A549 (cell line): ENCODE measurements around the gene NPTX2. TPM values are rescaled to one million over a fixed set of nuclear protein-coding genes. Genes with fewer than 3 reads are reported as not detected.

Experiments used
- ATAC-seq, 2 experiments: fragments of 200-7000 bp in 1 of 2; fragments of >200 bp in 1 of 2; cut with Nextera tagmentation in 1 of 2; cut with Tn5 transposase in 1 of 2; 3 replicates each; pipeline versions ENCODE4 v1.8.0 to v1.9.1; 2018 to 2020; ENCODE audit warnings: mild to moderate bottlenecking in 1 of 2, moderate library complexity in 1 of 2
- CTCF ChIA-PET: fragments of 300-600 bp; sonication (Branson Sonifier 250); formaldehyde crosslinking; extraction: SDS; loops from one replicate; lab custom pipeline; 2021; ENCODE audit warnings: antibody characterized with exemption, inconsistent platforms; lab: Yijun Ruan, JAX
- POLR2A ChIA-PET: fragments of 350-600 bp; formaldehyde crosslinking; extraction: SDS; loops from one replicate; lab custom pipeline; 2021; ENCODE audit warnings: antibody characterized with exemption, inconsistent platforms; lab: Yijun Ruan, JAX
- DNase-seq, 2 experiments: peaks; one replicate each; pipeline versions ENCODE4 v3.0.0 to v3.0.0-alpha.2; 2011 to 2016; ENCODE audit warnings: low read depth in 1 of 2, low spot score in 1 of 2
- FAIRE-seq: peaks from 2 replicates; lab custom pipeline; 2011; peaks lifted over from hg19 to GRCh38; lab: Jason Lieb, UNC
- H3K27ac ChIP-seq, 2 experiments: fragments of >200 bp; sonication (Bioruptor Twin); formaldehyde crosslinking; 3 replicates each; pipeline ENCODE4 v1.5.1; 2016 to 2017
- H3K4me1 ChIP-seq: fragments of >200 bp; sonication (Bioruptor Twin); formaldehyde crosslinking; 3 replicates; pipeline ENCODE4 v1.6.1; 2016
- H3K4me2 ChIP-seq: fragments of >200 bp; sonication (Bioruptor Twin); formaldehyde crosslinking; 3 replicates; pipeline ENCODE4 v1.6.1; 2016
- H3K4me3 ChIP-seq: fragments of >200 bp; sonication (Bioruptor Twin); formaldehyde crosslinking; 3 replicates; pipeline ENCODE4 v1.5.1; 2016
- H3K9me3 ChIP-seq: fragments of >200 bp; sonication (Bioruptor Twin); formaldehyde crosslinking; 3 replicates; pipeline ENCODE4 v1.6.1; 2016
- BHLHE40 ChIP-seq: IDR thresholded peaks from 2 replicates; pipeline ENCODE4 v1.6.1; 2012; ENCODE audit warnings: low read depth, low read length, inconsistent platforms
- CBX2 ChIP-seq: fragments of 200-600 bp; sonication (generic); IDR thresholded peaks from 2 replicates; pipeline ENCODE4 v1.6.1; 2016; ENCODE audit warnings: low read depth, mild to moderate bottlenecking, borderline replicate concordance
- CBX8 ChIP-seq: fragments of 200-600 bp; sonication (generic); IDR thresholded peaks from 2 replicates; pipeline ENCODE4 v1.6.1; 2016
- EP300 ChIP-seq, 2 experiments: fragments of >200 bp; sonication (Bioruptor Twin); formaldehyde crosslinking; IDR thresholded peaks; 2 replicates in 1 of 2; 3 replicates in 1 of 2; pipeline ENCODE4 v1.6.1; 2016 to 2017
- ESRRA ChIP-seq: fragments of 150-350 bp; IDR thresholded peaks from 2 replicates; pipeline ENCODE4 v1.6.1; 2014; ENCODE audit warnings: mild to moderate bottlenecking, low read length, borderline replicate concordance
- FOSL2 ChIP-seq, 2 experiments: fragments of 450-650 bp in 1 of 2; fragments of >200 bp in 1 of 2; sonication (Bioruptor Twin) in 1 of 2; formaldehyde crosslinking; IDR thresholded peaks; 2 replicates each; pipeline versions ENCODE4 v1.5.0 to v1.6.1; 2016 to 2020; ENCODE audit warnings: mild to moderate bottlenecking in 1 of 2, moderate library complexity in 1 of 2
- FOXS1 ChIP-seq: fragments of 250-450 bp; sonication (Bioruptor Pico); IDR thresholded peaks from 2 replicates; pipeline ENCODE4 v1.5.0; 2020; ENCODE audit warnings: mild to moderate bottlenecking, moderate library complexity
- HEYL ChIP-seq: fragments of 250-450 bp; sonication (Bioruptor Pico); IDR thresholded peaks from 2 replicates; pipeline ENCODE4 v1.8.0; 2021; ENCODE audit warnings: mild to moderate bottlenecking, moderate library complexity
- HOXB13 ChIP-seq: fragments of 250-450 bp; sonication (Bioruptor Pico); IDR thresholded peaks from 2 replicates; pipeline ENCODE4 v1.5.0; 2020; ENCODE audit warnings: low read depth, mild to moderate bottlenecking, moderate library complexity
- NR3C1 ChIP-seq: fragments of >200 bp; sonication (Bioruptor Twin); formaldehyde crosslinking; IDR thresholded peaks from 3 replicates; pipeline ENCODE4 v1.6.1; 2017
- PHF8 ChIP-seq: fragments of 200-600 bp; sonication (generic); IDR thresholded peaks from 2 replicates; pipeline ENCODE4 v1.6.1; 2016; ENCODE audit warnings: low read depth, mild to moderate bottlenecking, antibody characterized with exemption, moderate library complexity, borderline replicate concordance
- POLR2A ChIP-seq: IDR thresholded peaks from 2 replicates; pipeline ENCODE4 v1.6.1; 2012; ENCODE audit warnings: mild to moderate bottlenecking, low read length
- POLR2AphosphoS2 ChIP-seq: conservative IDR thresholded peaks from 2 replicates; pipeline ENCODE4 v1.6.1; 2012; ENCODE audit warnings: low read length, improper control_type of control experiment, inconsistent platforms
- RAD21 ChIP-seq, 2 experiments: fragments of >200 bp in 1 of 2; sonication (Bioruptor Twin) in 1 of 2; formaldehyde crosslinking in 1 of 2; IDR thresholded peaks in 1 of 2; conservative IDR thresholded peaks in 1 of 2; 2 replicates in 1 of 2; 3 replicates in 1 of 2; pipeline ENCODE4 v1.6.1; 2012 to 2018; ENCODE audit warnings: inconsistent platforms in 1 of 2
- RARB ChIP-seq: fragments of 250-450 bp; sonication (Bioruptor Pico); IDR thresholded peaks from 2 replicates; pipeline ENCODE4 v1.8.0; 2021; ENCODE audit warnings: mild to moderate bottlenecking, moderate library complexity
- RFX5 ChIP-seq: fragments of 450-650 bp; IDR thresholded peaks from 2 replicates; pipeline ENCODE4 v1.7.1; 2014; ENCODE audit warnings: antibody characterized with exemption, mild to moderate bottlenecking, moderate library complexity
- WGBS: methylation state at CpG from one replicate; pipeline ENCODE4 v1.1.6; 2017; ENCODE audit errors: missing lambda C conversion rate; 5-methylcytosine and 5-hydroxymethylcytosine counted together
- polyA plus RNA-seq, 4 experiments: library from polyadenylated mRNA; depleted of rRNA in 3 of 4; stranded (reverse); fragments of >200 nt; fragmentation: RNase III in 1 of 4; extraction: RNeasy Plus Mini Kit Qiagen cat#74134 plus additional on column Dnase treatment in 1 of 4; gene quantifications; 2 replicates in 3 of 4; 3 replicates in 1 of 4; pipeline ENCODE4 v1.2.3, GENCODE V29; 2011 to 2017
- TF ChIP-seq, protein P1 (sequence below): fragments of 250-450 bp; sonication (Bioruptor Pico); IDR thresholded peaks from 2 replicates; pipeline ENCODE4 v1.5.0; 2020; ENCODE audit warnings: low read depth, mild to moderate bottlenecking, moderate library complexity
- TF ChIP-seq, protein P2 (sequence below): IDR thresholded peaks from 2 replicates; pipeline ENCODE4 v1.6.1; 2012
- TF ChIP-seq, protein P3 (sequence below): fragments of 450-650 bp; IDR thresholded peaks from 2 replicates; pipeline ENCODE4 v1.6.1; 2014; ENCODE audit warnings: antibody characterized with exemption
- TF ChIP-seq, protein P4 (sequence below): fragments of 250-450 bp; sonication (Bioruptor Pico); IDR thresholded peaks from 2 replicates; pipeline ENCODE4 v1.5.0; 2021; ENCODE audit warnings: mild to moderate bottlenecking, moderate library complexity, borderline replicate concordance
- TF ChIP-seq, protein P5 (sequence below): fragments of 150-350 bp; IDR thresholded peaks from 2 replicates; pipeline ENCODE4 v1.6.1; 2014; ENCODE audit warnings: low read depth, mild to moderate bottlenecking, low read length

NPTX2 gene
- polyA plus RNA-seq, 2 of the 4 experiments (the other 2 are of a cell fraction) = not detected

DNA sequence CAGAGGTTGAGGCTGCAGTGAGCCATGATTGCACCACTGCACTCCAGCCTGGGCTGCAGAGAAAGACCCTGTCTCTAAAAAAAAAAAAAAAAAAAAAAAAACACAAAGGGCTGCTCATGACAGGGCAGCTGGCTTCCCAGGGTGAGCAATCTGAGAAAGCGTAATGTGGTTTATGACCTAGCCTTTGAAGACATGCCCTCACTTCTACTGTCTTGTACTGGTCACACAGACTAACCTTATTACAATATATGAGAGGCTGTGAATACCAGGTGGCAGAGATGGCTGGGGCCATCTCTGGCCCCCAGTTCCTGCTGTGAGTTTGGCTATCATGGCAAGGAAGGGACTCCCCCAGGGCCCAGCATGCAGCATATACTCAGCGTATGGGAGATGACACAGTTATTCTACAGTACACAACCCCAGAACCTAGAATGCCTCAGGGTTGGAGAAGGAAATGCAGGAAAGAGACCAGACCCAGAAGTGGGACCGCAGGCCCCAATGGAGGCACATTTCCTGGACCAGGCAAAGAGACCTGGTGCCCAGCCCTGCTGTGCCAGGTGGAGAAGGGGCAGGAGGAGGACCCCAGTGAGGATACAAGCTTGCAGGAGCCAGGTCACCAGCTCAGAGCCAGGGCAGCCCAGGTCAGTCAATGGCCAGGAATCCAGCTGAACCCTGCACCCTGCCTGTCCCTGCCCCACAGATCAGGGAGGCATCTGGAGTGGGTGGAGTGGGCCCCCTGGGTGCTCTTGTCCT, 26.3 kb downstream of the NPTX2 start:
- WGBS = 45% methylated on average over 3 of the region's 3 CpGs
- TF ChIP-seq RFX5 (no peak), PHF8 (no peak), CBX2 (no peak), FOXS1 (CRISPR knock-in tag) (no peak), RAD21 (conservative IDR thresholded peaks at IDR 0.05 in 1 of 2, IDR thresholded peaks at IDR 0.05 in 1 of 2) (no peak), ESRRA (no peak), FOSL2 (IDR thresholded peaks at IDR 0.05) (no peak), FOSL2 (CRISPR knock-in tag; IDR thresholded peaks at IDR 0.05) (no peak), BHLHE40 (no peak), CBX8 (no peak), EP300 (IDR thresholded peaks at IDR 0.05) (no peak), NR3C1 (no peak), RARB (CRISPR knock-in tag) (no peak), HOXB13 (CRISPR knock-in tag) (no peak), POLR2AphosphoS2 (no peak)
- TF ChIP-seq, protein P1, sequence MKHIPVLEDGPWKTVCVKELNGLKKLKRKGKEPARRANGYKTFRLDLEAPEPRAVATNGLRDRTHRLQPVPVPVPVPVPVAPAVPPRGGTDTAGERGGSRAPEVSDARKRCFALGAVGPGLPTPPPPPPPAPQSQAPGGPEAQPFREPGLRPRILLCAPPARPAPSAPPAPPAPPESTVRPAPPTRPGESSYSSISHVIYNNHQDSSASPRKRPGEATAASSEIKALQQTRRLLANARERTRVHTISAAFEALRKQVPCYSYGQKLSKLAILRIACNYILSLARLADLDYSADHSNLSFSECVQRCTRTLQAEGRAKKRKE (CRISPR knock-in tag) = no peak
- TF ChIP-seq, protein P2, sequence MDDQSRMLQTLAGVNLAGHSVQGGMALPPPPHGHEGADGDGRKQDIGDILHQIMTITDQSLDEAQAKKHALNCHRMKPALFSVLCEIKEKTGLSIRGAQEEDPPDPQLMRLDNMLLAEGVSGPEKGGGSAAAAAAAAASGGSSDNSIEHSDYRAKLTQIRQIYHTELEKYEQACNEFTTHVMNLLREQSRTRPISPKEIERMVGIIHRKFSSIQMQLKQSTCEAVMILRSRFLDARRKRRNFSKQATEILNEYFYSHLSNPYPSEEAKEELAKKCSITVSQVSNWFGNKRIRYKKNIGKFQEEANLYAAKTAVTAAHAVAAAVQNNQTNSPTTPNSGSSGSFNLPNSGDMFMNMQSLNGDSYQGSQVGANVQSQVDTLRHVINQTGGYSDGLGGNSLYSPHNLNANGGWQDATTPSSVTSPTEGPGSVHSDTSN = no peak
- TF ChIP-seq, protein P3, sequence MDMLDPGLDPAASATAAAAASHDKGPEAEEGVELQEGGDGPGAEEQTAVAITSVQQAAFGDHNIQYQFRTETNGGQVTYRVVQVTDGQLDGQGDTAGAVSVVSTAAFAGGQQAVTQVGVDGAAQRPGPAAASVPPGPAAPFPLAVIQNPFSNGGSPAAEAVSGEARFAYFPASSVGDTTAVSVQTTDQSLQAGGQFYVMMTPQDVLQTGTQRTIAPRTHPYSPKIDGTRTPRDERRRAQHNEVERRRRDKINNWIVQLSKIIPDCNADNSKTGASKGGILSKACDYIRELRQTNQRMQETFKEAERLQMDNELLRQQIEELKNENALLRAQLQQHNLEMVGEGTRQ = no peak
- TF ChIP-seq, protein P4, sequence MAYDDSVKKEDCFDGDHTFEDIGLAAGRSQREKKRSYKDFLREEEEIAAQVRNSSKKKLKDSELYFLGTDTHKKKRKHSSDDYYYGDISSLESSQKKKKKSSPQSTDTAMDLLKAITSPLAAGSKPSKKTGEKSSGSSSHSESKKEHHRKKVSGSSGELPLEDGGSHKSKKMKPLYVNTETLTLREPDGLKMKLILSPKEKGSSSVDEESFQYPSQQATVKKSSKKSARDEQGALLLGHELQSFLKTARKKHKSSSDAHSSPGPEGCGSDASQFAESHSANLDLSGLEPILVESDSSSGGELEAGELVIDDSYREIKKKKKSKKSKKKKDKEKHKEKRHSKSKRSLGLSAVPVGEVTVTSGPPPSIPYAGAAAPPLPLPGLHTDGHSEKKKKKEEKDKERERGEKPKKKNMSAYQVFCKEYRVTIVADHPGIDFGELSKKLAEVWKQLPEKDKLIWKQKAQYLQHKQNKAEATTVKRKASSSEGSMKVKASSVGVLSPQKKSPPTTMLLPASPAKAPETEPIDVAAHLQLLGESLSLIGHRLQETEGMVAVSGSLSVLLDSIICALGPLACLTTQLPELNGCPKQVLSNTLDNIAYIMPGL = no peak
- DNase-seq (no peak), ATAC-seq (peak in 1 of 2 experiments; percentile 36; a peak in 2 of 6 replicates), FAIRE-seq (no peak)
- POLR2A ChIA-PET = no interaction called here
- no peak overlapping the region for H3K27ac ChIP-seq
- no peaks in the 10 kb centered on the region for H3K4me1 ChIP-seq
- no peak overlapping the region for H3K4me3 ChIP-seq
- H3K9me3 ChIP-seq = peaks cover 9% of the 10 kb centered on the region
- no peak overlapping the region for H3K4me2 ChIP-seq
- CTCF ChIA-PET = interaction anchor here (0.6 kb wide), 1 partner anchor 54 kb away, joined by 4 read pairs; no protein-coding TSS in a partner anchor

DNA sequence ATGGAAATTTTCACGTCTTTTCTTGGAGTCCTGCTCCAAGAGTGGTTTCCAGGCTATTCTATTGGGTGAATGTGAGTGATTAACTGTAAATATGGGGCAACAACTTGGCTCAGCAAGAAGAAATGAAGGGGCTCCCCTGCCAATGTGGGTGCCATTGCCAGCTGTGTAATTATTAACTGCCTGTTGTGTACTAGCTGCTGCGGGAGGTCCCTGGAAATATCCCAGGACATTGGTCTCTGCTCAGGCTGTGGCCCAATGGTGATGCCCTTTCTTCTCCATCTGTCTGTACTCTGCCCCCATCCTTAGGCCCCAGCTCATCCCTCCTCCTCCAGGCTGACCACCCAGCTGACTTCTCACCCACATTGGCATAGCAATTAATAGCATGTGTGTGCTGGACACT, 29.4 kb downstream of the NPTX2 start:
- ATAC-seq = no peak
- POLR2A ChIA-PET = no interaction called here
- CTCF ChIA-PET = no interaction called here

More for the DNA sequence above, 29.4 kb downstream of the NPTX2 start:
- TF ChIP-seq POLR2A (no peak), NR3C1 (no peak), HEYL (CRISPR knock-in tag) (no peak)
- TF ChIP-seq, protein P2 = no peak
- TF ChIP-seq, protein P5, sequence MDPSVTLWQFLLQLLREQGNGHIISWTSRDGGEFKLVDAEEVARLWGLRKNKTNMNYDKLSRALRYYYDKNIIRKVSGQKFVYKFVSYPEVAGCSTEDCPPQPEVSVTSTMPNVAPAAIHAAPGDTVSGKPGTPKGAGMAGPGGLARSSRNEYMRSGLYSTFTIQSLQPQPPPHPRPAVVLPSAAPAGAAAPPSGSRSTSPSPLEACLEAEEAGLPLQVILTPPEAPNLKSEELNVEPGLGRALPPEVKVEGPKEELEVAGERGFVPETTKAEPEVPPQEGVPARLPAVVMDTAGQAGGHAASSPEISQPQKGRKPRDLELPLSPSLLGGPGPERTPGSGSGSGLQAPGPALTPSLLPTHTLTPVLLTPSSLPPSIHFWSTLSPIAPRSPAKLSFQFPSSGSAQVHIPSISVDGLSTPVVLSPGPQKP = no peak
- no peak overlapping the region for H3K4me2 ChIP-seq
- DNase-seq (no peak), FAIRE-seq (no peak)
- no peak overlapping the region for H3K27ac ChIP-seq
- no peaks in the 10 kb centered on the region for H3K4me1 ChIP-seq
- peaks cover 2% of the 10 kb centered on the region; the same call in 2 of the 3 replicates for H3K9me3 ChIP-seq
- 44% methylated on average over 2 of the region's 2 CpGs for WGBS
- no peak overlapping the region for H3K4me3 ChIP-seq
